Esophagus muscularis mucosa (tissue), 4 donors: ENCODE measurements around the gene COX4I1. TPM values are rescaled to one million over a fixed set of nuclear protein-coding genes. Genes with fewer than 3 reads are reported as not detected.

Experiments
- DNase-seq: peaks from one replicate; pipeline ENCODE4 v3.0.0-alpha.2; 2017; ENCODE audit errors: extremely low spot score
- H3K27ac ChIP-seq, 4 donors: fragments of 200-600 bp; sonication (generic); replicated peaks in 1 of 4; 1 replicate in 3 of 4; 2 replicates in 1 of 4; pipeline ENCODE4 v1.5.1; 2016 to 2019; ENCODE audit warnings: mild to moderate bottlenecking in 1 of 4
- H3K27me3 ChIP-seq, 4 donors: fragments of 200-600 bp; sonication (generic); one replicate each; pipeline versions ENCODE4 v1.5.1 to v1.6.0; 2016 to 2019
- H3K36me3 ChIP-seq, 4 donors: fragments of 200-600 bp; sonication (generic); one replicate each; pipeline ENCODE4 v1.5.1; 2016 to 2019
- H3K4me1 ChIP-seq, 4 donors: fragments of 200-600 bp; sonication (generic); one replicate each; pipeline ENCODE4 v1.5.1; 2016 to 2019
- H3K4me3 ChIP-seq, 4 donors: fragments of 200-600 bp; sonication (generic); 1 replicate in 2 of 4; 2 replicates in 2 of 4; pipeline ENCODE4 v1.5.1; 2016 to 2019; ENCODE audit warnings: mild to moderate bottlenecking in 4 of 4, moderate library complexity in 1 of 4
- H3K9me3 ChIP-seq, 4 donors: fragments of 200-600 bp; sonication (generic); 1 replicate in 3 of 4; 2 replicates in 1 of 4; pipeline ENCODE4 v1.5.1; 2016 to 2019
- CTCF ChIP-seq, 3 experiments: fragments of 200-600 bp in 2 of 3; fragments of 450-650 bp in 1 of 3; sonication (generic) in 2 of 3; IDR thresholded peaks; one replicate each; pipeline ENCODE4 v1.5.1; 2017 to 2019; ENCODE audit warnings: antibody characterized with exemption in 3 of 3, mild to moderate bottlenecking in 2 of 3, moderate library complexity in 1 of 3
- EP300 ChIP-seq: sonication (generic); formaldehyde crosslinking; IDR thresholded peaks from one replicate; pipeline ENCODE4 v1.6.1; 2017; ENCODE audit warnings: antibody characterized with exemption
- POLR2A ChIP-seq: fragments of 450-650 bp; IDR thresholded peaks from one replicate; pipeline ENCODE4 v1.6.1; 2017; ENCODE audit warnings: antibody characterized with exemption, moderate library complexity, mild to moderate bottlenecking, low read depth
- POLR2AphosphoS5 ChIP-seq, 2 donors: sonication (generic); formaldehyde crosslinking; IDR thresholded peaks; one replicate each; pipeline ENCODE4 v1.6.1; 2017; ENCODE audit warnings: antibody characterized with exemption in 2 of 2
- WGBS: methylation state at CpG from one replicate; pipeline ENCODE4 v1.1.5; 2018; 5-methylcytosine and 5-hydroxymethylcytosine counted together
- intact Hi-C: fragments of 100-400 bp; cut with DNase I; formaldehyde crosslinking; loops from one replicate; pipeline ENCODE4 v1.15.1; 2023
- total RNA-seq, 4 donors: library from RNA; depleted of rRNA; stranded (reverse); fragments of >200 nt; gene quantifications; one replicate each; pipeline versions ENCODE4 v1.1.0 to v1.2.1, GENCODE V29; 2016

The COX4I1 gene
- total RNA-seq, 4 donors from 2014 or later: 555 to 640 (median 575) TPM

GRCh38 chr16:85751698-85752501, 47.6 kb upstream of the COX4I1 start:
- intact Hi-C loops: no loop called here
- DNase-seq: no peak
- Histone ChIP-seq H3K4me1 (peaks cover 23 to 40% (median 37%) of the 10 kb centered on the region in 4 donors), H3K9me3 (no peaks in the 10 kb centered on the region), H3K36me3 (no peaks in the 10 kb centered on the region), H3K27me3 (no peaks in the 10 kb centered on the region), H3K4me3 (no peak overlapping the region), H3K27ac (no peak overlapping the region)
- WGBS: 75% methylated on average over 10 of the region's 15 CpGs
- TF ChIP-seq POLR2A: no peak
- no peak for TF ChIP-seq EP300
- TF ChIP-seq CTCF (IDR thresholded peaks at IDR 0.05): no peak
- no peak for TF ChIP-seq POLR2AphosphoS5 (IDR thresholded peaks at IDR 0.05)

- Histone ChIP-seq H3K36me3 (no peaks in the 10 kb centered on the region), H3K4me3 (no peak overlapping the region), H3K9me3 (no peaks in the 10 kb centered on the region), H3K27me3 (no peaks in the 10 kb centered on the region), H3K4me1 (peaks cover 23 to 40% (median 37%) of the 10 kb centered on the region in 4 donors), H3K27ac (no peak overlapping the region)
- TF ChIP-seq POLR2A: no peak
- TF ChIP-seq CTCF (IDR thresholded peaks at IDR 0.05): peak in 1 of 3 experiments; percentile 14
- WGBS: 54% methylated on average over 13 of the region's 21 CpGs
- intact Hi-C loops: no loop called here
- DNase-seq: no peak
These were observed 46.7 kb upstream of the COX4I1 start for GRCh38 chr16:85752511-85753420.

- Histone ChIP-seq H3K4me3 (no peak overlapping the region), H3K27ac (no peak overlapping the region), H3K36me3 (no peaks in the 10 kb centered on the region), H3K9me3 (no peaks in the 10 kb centered on the region), H3K4me1 (peaks cover 23 to 40% (median 37%) of the 10 kb centered on the region in 4 donors), H3K27me3 (no peaks in the 10 kb centered on the region)
- intact Hi-C loops: no loop called here
- TF ChIP-seq POLR2A (no peak), POLR2AphosphoS5 (IDR thresholded peaks at IDR 0.05) (no peak), CTCF (IDR thresholded peaks at IDR 0.05) (no peak), EP300 (no peak)
- WGBS: 70% methylated on average over 5 of the region's 6 CpGs
- no peak for DNase-seq
These were observed 45.9 kb upstream of the COX4I1 start for GRCh38 chr16:85753559-85753958.

- Histone ChIP-seq H3K27ac (no peak overlapping the region), H3K9me3 (no peaks in the 10 kb centered on the region), H3K36me3 (no peaks in the 10 kb centered on the region), H3K27me3 (peaks cover 0 to 4% (median 0%) of the 10 kb centered on the region in 4 donors), H3K4me1 (peaks cover 23 to 40% (median 37%) of the 10 kb centered on the region in 4 donors), H3K4me3 (no peak overlapping the region)
- intact Hi-C loops: no loop called here
- WGBS: 75% methylated on average over 3 of the region's 7 CpGs
- DNase-seq: no peak
- no peak for TF ChIP-seq CTCF (IDR thresholded peaks at IDR 0.05)
- no peak for TF ChIP-seq POLR2A
- no peak for TF ChIP-seq EP300
- TF ChIP-seq POLR2AphosphoS5 (IDR thresholded peaks at IDR 0.05): no peak
These were observed 45.5 kb upstream of the COX4I1 start for GRCh38 chr16:85753976-85754375.
